Thoracic aorta (tissue), 2 donors: ENCODE results near the gene NECAB2. TPM values are rescaled to one million over a fixed set of nuclear protein-coding genes. Genes with fewer than 3 reads are reported as not detected.

ENCODE experiments used
- ATAC-seq: fragments of 150-250 bp; one replicate; pipeline ENCODE4 v1.8.0; 2017; ENCODE audit warnings: low read depth; ENCODE audit not compliant: insufficient number of reproducible peaks, low FRiP score
- DNase-seq: peaks from one replicate; pipeline ENCODE4 v3.0.0-alpha.2; 2020; ENCODE audit warnings: low spot score
- H3K27ac ChIP-seq, 2 donors: fragments of 200-600 bp; sonication (generic); 1 replicate in 1 of 2; 2 replicates in 1 of 2; pipeline ENCODE4 v1.5.1; 2016; ENCODE audit warnings: mild to moderate bottlenecking in 2 of 2, moderate library complexity in 2 of 2
- H3K27me3 ChIP-seq: fragments of 200-600 bp; sonication (generic); replicated peaks from 2 replicates; pipeline ENCODE4 v1.6.0; 2016; ENCODE audit warnings: mild to moderate bottlenecking; ENCODE audit not compliant: insufficient read depth
- H3K36me3 ChIP-seq: fragments of 200-600 bp; sonication (generic); one replicate; pipeline ENCODE4 v1.5.1; 2016
- H3K4me1 ChIP-seq, 2 donors: fragments of 200-600 bp; sonication (generic); 1 replicate in 1 of 2; 2 replicates in 1 of 2; pipeline versions ENCODE4 v1.5.1 to v1.6.0; 2016; ENCODE audit warnings: low read depth in 2 of 2, mild to moderate bottlenecking in 1 of 2; ENCODE audit not compliant: control insufficient read depth in 1 of 2
- H3K4me3 ChIP-seq: fragments of 200-600 bp; sonication (generic); 2 replicates; pipeline ENCODE4 v1.5.1; 2016; ENCODE audit warnings: mild to moderate bottlenecking
- H3K9me3 ChIP-seq: fragments of 200-600 bp; sonication (generic); 2 replicates; pipeline ENCODE4 v1.5.1; 2016
- CTCF ChIP-seq: fragments of 200-600 bp; sonication (generic); IDR thresholded peaks from one replicate; pipeline ENCODE4 v1.5.1; 2019; ENCODE audit warnings: antibody characterized with exemption
- total RNA-seq, 2 donors: library from RNA; depleted of rRNA; stranded (reverse); fragments of >200 nt; gene quantifications; one replicate each; pipeline versions ENCODE4 v1.1.0 to v1.2.3, GENCODE V29; 2016

Gene NECAB2
- total RNA-seq, result not detected

GRCh38 chr16:83967838-83968305 is at the start of gene NECAB2:
TSS of gene NECAB2 (plus strand) at chr16:83968244. CDS start at chr16:83968649, 405 bp downstream.
- Histone ChIP-seq H3K27me3 (no peaks in the 10 kb centered on the region), H3K27ac (no peak within 1 kb of the TSS), H3K36me3 (peaks cover 8% of the 10 kb centered on the region), H3K4me3 (peak within 1 kb of the TSS; percentile 54), H3K4me1 (peaks cover 0 to 7% of the 10 kb centered on the region in 2 donors), H3K9me3 (no peaks in the 10 kb centered on the region)
- no peak for DNase-seq
- ATAC-seq, result no peak
- TF ChIP-seq CTCF, result peak; percentile 49

GRCh38 chr16:83920894-83921491 is 47.1 kb upstream of the NECAB2 start:
- Histone ChIP-seq H3K9me3 (no peaks in the 10 kb centered on the region), H3K36me3 (peaks cover 32% of the 10 kb centered on the region), H3K4me3 (no peak overlapping the region), H3K27ac (no peak overlapping the region), H3K27me3 (no peaks in the 10 kb centered on the region), H3K4me1 (no peaks in the 10 kb centered on the region)
- DNase-seq (no peak), ATAC-seq (no peak)
- TF ChIP-seq CTCF, result no peak

- Histone ChIP-seq H3K4me3 (no peak overlapping the region), H3K9me3 (no peaks in the 10 kb centered on the region), H3K27me3 (no peaks in the 10 kb centered on the region), H3K4me1 (peaks cover 0 to 8% of the 10 kb centered on the region in 2 donors), H3K27ac (no peak overlapping the region), H3K36me3 (peaks cover 12% of the 10 kb centered on the region)
- ATAC-seq (no peak), DNase-seq (no peak)
- no peak for TF ChIP-seq CTCF
Measured at GRCh38 chr16:83923581-83924365, 44.3 kb upstream of the NECAB2 start.

GRCh38 chr16:83924686-83925085 is 43.4 kb upstream of the NECAB2 start:
- no peaks in the 10 kb centered on the region for H3K9me3 ChIP-seq
- DNase-seq (no peak), ATAC-seq (no peak)
- peaks cover 3% of the 10 kb centered on the region for H3K36me3 ChIP-seq
- H3K27ac ChIP-seq, result no peak overlapping the region
- H3K27me3 ChIP-seq, result no peaks in the 10 kb centered on the region
- H3K4me3 ChIP-seq, result no peak overlapping the region
- TF ChIP-seq CTCF, result no peak
- H3K4me1 ChIP-seq, result peaks cover 0 to 8% of the 10 kb centered on the region in 2 donors

GRCh38 chr16:83925095-83925905 is 42.7 kb upstream of the NECAB2 start:
- Histone ChIP-seq H3K27ac (no peak overlapping the region), H3K27me3 (no peaks in the 10 kb centered on the region), H3K4me3 (no peak overlapping the region), H3K4me1 (peaks cover 0 to 8% of the 10 kb centered on the region in 2 donors), H3K9me3 (no peaks in the 10 kb centered on the region), H3K36me3 (peaks cover 2% of the 10 kb centered on the region)
- no peak for DNase-seq
- TF ChIP-seq CTCF, result no peak
- ATAC-seq, result no peak
